SU-DHL-6 (cell line): ENCODE results near the gene NPSR1.

ENCODE experiments used
- H2AFZ ChIP-seq: fragments of 200-600 bp; sonication (generic); 2 replicates; pipeline ENCODE4 v1.6.1; 2014; ENCODE audit warnings: low read depth, mild to moderate bottlenecking, moderate library complexity, mixed read lengths, antibody characterized with exemption, low read length; ENCODE audit not compliant: severe bottlenecking
- H3F3A ChIP-seq: fragments of 200-600 bp; shearing (Covaris generic); 2 replicates; pipeline ENCODE4 v1.6.0; 2016; ENCODE audit warnings: antibody characterized with exemption, mild to moderate bottlenecking; ENCODE audit not compliant: insufficient read depth
- H3K27ac ChIP-seq: fragments of 200-600 bp; sonication (generic); 2 replicates; pipeline ENCODE4 v1.5.1; 2016; ENCODE audit warnings: low read depth, mild to moderate bottlenecking, low read length, moderate library complexity, mixed read lengths
- H3K27me3 ChIP-seq: fragments of 200-600 bp; sonication (generic), shearing (Covaris generic); 2 replicates; pipeline ENCODE4 v1.6.0; 2014; ENCODE audit warnings: mild to moderate bottlenecking, low read length
- H3K36me3 ChIP-seq: fragments of 200-600 bp; sonication (generic); 2 replicates; pipeline ENCODE4 v1.6.1; 2014; ENCODE audit warnings: mild to moderate bottlenecking, low read length, mixed read lengths
- H3K4me2 ChIP-seq: fragments of 300-600, 200-600 bp; shearing (Covaris generic), sonication (generic); 2 replicates; pipeline ENCODE4 v1.6.0; 2014; ENCODE audit warnings: low read length, low read depth, mild to moderate bottlenecking; ENCODE audit not compliant: poor library complexity, severe bottlenecking
- H3K4me3 ChIP-seq: fragments of 200-600 bp; sonication (generic); 2 replicates; pipeline ENCODE4 v1.5.1; 2014; ENCODE audit warnings: antibody characterized with exemption, low read length, mild to moderate bottlenecking, mixed read lengths; ENCODE audit not compliant: insufficient read depth, poor library complexity, severe bottlenecking
- H3K79me2 ChIP-seq: fragments of 200-600 bp; sonication (generic); 2 replicates; pipeline ENCODE4 v1.6.1; 2014; ENCODE audit warnings: mild to moderate bottlenecking, low read length, moderate library complexity; ENCODE audit not compliant: insufficient read depth
- H3K9ac ChIP-seq: fragments of 200-600 bp; sonication (generic); 2 replicates; pipeline ENCODE4 v1.7.0; 2014; ENCODE audit warnings: mild to moderate bottlenecking, low read length
- H3K9me2 ChIP-seq: fragments of 200-600 bp; sonication (generic); replicated peaks from 2 replicates; pipeline ENCODE4 v1.6.1; 2014; ENCODE audit warnings: low read length; ENCODE audit not compliant: insufficient read depth
- H3K9me3 ChIP-seq: fragments of 200-600 bp; sonication (generic); 2 replicates; pipeline ENCODE4 v1.6.1; 2014; ENCODE audit warnings: low read length, mixed read lengths; ENCODE audit not compliant: insufficient read depth
- H4K20me1 ChIP-seq: fragments of 200-600 bp; sonication (generic); 2 replicates; pipeline ENCODE4 v1.6.1; 2014; ENCODE audit warnings: low read depth, mild to moderate bottlenecking, antibody characterized with exemption, low read length, moderate library complexity, mixed read lengths
- EZH2phosphoT487 ChIP-seq: fragments of 200-600 bp; sonication (generic), shearing (Covaris generic); conservative IDR thresholded peaks from 2 replicates; pipeline ENCODE4 v1.6.1; 2018; ENCODE audit warnings: mild to moderate bottlenecking, antibody characterized with exemption, low read length, moderate library complexity, mixed read lengths
- TF ChIP-seq, protein P1 (sequence below): fragments of 200-600 bp; sonication (generic); IDR thresholded peaks from one replicate; pipeline ENCODE4 v1.5.1; 2017; ENCODE audit warnings: antibody characterized with exemption, mild to moderate bottlenecking, low read length, moderate library complexity; ENCODE audit not compliant: insufficient read depth, poor library complexity, severe bottlenecking

NPSR1 gene

DNA sequence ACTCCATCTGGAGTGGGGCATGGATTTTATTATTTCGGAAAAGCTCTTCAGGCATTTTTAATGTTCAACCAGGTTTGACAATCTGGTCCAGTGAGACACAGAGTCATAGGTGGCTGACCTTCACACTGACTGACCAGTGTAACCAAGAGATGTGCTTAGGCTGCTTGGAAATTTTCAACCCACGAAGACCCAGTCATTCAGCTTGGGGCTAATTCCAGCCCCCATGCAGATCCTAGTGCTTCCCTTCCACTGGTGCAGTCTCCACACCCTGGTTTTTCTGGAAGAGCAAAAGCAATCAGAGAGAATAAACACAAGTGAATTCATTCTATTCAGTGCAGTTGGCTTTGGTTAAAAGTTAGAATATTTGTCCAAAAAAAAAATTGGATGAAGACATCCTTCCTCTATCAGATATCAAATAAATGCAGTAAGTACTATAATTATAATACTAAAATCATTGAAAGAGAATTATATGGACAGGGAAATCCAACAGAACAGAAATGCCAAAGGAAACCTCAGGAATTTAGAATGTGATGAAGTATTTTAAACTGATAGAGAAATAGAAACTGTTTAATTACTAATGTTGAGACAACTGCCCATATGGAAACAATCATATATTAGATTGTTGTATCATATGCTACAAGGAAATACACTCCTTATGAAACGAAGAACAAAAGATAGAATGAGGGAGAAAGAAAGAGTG, 178.0 kb downstream of the NPSR1 start:
- Histone ChIP-seq H3K9me2 (no peaks in the 10 kb centered on the region), H3K4me3 (no peak overlapping the region), H3K79me2 (no peaks in the 10 kb centered on the region), H3F3A (no peaks in the 10 kb centered on the region), H3K27me3 (no peaks in the 10 kb centered on the region), H3K9ac (no peak overlapping the region), H3K9me3 (no peaks in the 10 kb centered on the region), H3K27ac (no peak overlapping the region), H4K20me1 (no peaks in the 10 kb centered on the region), H3K4me2 (no peak overlapping the region), H2AFZ (no peak overlapping the region), H3K36me3 (no peaks in the 10 kb centered on the region)
- no peak for TF ChIP-seq EZH2phosphoT487
- TF ChIP-seq, protein P1, sequence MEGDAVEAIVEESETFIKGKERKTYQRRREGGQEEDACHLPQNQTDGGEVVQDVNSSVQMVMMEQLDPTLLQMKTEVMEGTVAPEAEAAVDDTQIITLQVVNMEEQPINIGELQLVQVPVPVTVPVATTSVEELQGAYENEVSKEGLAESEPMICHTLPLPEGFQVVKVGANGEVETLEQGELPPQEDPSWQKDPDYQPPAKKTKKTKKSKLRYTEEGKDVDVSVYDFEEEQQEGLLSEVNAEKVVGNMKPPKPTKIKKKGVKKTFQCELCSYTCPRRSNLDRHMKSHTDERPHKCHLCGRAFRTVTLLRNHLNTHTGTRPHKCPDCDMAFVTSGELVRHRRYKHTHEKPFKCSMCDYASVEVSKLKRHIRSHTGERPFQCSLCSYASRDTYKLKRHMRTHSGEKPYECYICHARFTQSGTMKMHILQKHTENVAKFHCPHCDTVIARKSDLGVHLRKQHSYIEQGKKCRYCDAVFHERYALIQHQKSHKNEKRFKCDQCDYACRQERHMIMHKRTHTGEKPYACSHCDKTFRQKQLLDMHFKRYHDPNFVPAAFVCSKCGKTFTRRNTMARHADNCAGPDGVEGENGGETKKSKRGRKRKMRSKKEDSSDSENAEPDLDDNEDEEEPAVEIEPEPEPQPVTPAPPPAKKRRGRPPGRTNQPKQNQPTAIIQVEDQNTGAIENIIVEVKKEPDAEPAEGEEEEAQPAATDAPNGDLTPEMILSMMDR, result no peak

DNA sequence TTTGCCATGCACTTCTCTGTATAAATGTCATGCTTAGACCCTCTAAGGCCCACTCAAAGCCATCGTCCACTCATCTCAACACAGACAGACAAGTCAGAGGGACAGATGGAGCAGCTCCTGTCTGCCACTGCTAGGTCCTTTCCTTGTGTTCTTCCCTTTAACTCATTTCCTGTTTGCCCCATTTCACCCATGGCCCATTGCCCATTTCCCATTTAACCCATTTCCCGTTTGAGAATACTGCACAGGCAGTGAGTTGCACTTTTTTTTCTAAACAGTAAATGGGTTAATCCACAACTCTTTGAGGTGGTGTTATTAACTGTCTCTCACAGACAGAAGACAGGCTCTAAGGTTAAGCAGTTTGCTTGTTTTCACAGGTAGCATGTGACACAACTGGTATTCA, 179.3 kb downstream of the NPSR1 start:
- Histone ChIP-seq H3K27me3 (no peaks in the 10 kb centered on the region), H3K9me2 (no peaks in the 10 kb centered on the region), H3K27ac (no peak overlapping the region), H2AFZ (no peak overlapping the region), H3K4me3 (no peak overlapping the region), H4K20me1 (no peaks in the 10 kb centered on the region), H3K4me2 (no peak overlapping the region), H3F3A (no peaks in the 10 kb centered on the region), H3K9me3 (no peaks in the 10 kb centered on the region), H3K9ac (no peak overlapping the region), H3K79me2 (no peaks in the 10 kb centered on the region), H3K36me3 (no peaks in the 10 kb centered on the region)
- no peak for TF ChIP-seq EZH2phosphoT487
- TF ChIP-seq, protein P1, result no peak

DNA sequence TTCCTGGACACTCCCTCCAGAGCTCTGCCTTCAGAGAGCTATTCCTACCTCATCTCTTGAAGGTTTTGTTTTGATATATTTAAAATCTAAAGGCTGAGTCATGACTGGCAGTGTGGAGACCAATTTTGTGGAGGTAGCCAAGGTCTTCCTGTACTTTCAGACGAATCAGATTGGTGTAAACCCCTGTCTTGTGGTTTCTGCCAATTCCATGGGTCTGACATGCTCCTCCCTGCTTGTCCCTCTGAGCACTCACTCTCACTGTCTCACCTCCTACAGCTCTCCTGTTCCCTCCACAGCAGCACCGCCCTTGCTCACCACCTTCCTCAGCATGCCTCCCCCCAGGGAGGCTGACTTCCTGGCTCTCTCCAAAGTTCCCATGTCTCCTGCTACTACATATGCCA, 179.8 kb downstream of the NPSR1 start:
- no peaks in the 10 kb centered on the region for H3K27me3 ChIP-seq
- no peak overlapping the region for H2AFZ ChIP-seq
- no peaks in the 10 kb centered on the region for H3K79me2 ChIP-seq
- no peaks in the 10 kb centered on the region for H3K9me2 ChIP-seq
- no peaks in the 10 kb centered on the region for H4K20me1 ChIP-seq
- H3K9me3 ChIP-seq, result no peaks in the 10 kb centered on the region
- no peak overlapping the region for H3K4me2 ChIP-seq
- no peak overlapping the region for H3K4me3 ChIP-seq
- no peaks in the 10 kb centered on the region for H3F3A ChIP-seq
- H3K27ac ChIP-seq, result no peak overlapping the region
- H3K9ac ChIP-seq, result no peak overlapping the region
- TF ChIP-seq, protein P1, result no peak
- TF ChIP-seq EZH2phosphoT487, result no peak
- H3K36me3 ChIP-seq, result no peaks in the 10 kb centered on the region
